GM12874 (cell line): ENCODE data around the gene NEU1.

Experiments
- CTCF ChIP-seq: IDR thresholded peaks from 2 replicates; pipeline ENCODE4 v1.5.1; 2011; ENCODE audit warnings: low read depth, mild to moderate bottlenecking, control low read depth, low read length, moderate library complexity; ENCODE audit not compliant: insufficient read depth

Gene NEU1

GRCh38 chr6:31879901-31880300 is 17.3 kb upstream of the NEU1 start:
- TF ChIP-seq CTCF = no peak

GRCh38 chr6:31879143-31879542 is 16.5 kb upstream of the NEU1 start:
- no peak for TF ChIP-seq CTCF

GRCh38 chr6:31878726-31879125 is 16.1 kb upstream of the NEU1 start, which contains the start of gene SLC44A4:
Gene SLC44A4 (minus strand): TSS chr6:31878997. CDS start chr6:31878980, 17 bp downstream.
- no peak for TF ChIP-seq CTCF

GRCh38 chr6:31878222-31878621 is 15.6 kb upstream of the NEU1 start:
- no peak for TF ChIP-seq CTCF

- TF ChIP-seq CTCF = no peak
Measured at GRCh38 chr6:31877651-31878161, 15.1 kb upstream of the NEU1 start.

- TF ChIP-seq CTCF = no peak
Measured at GRCh38 chr6:31877125-31877650, 14.6 kb upstream of the NEU1 start.

- no peak for TF ChIP-seq CTCF
Measured at GRCh38 chr6:31876357-31876756, 13.7 kb upstream of the NEU1 start.
